ENCODE results near the gene SPTBN1.

Gene SPTBN1

GRCh38 chr2:54558188-54559005, 102.3 kb downstream of the SPTBN1 start:
- H3K27ac ChIP-seq (ENCODE audit: low read depth, low read length): peak overlapping the region; percentile 48
- H3K27me3 ChIP-seq (ENCODE audit: control insufficient read depth, insufficient read depth, low read length): no peaks in the 10 kb centered on the region
- peak overlapping the region; percentile 85 for H3K4me3 ChIP-seq (ENCODE audit: low read length)
- H3K9ac ChIP-seq (ENCODE audit: low read length): peak overlapping the region; percentile 25
- H3K4me1 ChIP-seq (ENCODE audit: control insufficient read depth, insufficient read depth, low read length): no peaks in the 10 kb centered on the region
- H3K36me3 ChIP-seq (ENCODE audit: control insufficient read depth, insufficient read depth, low read length): no peaks in the 10 kb centered on the region

DNA sequence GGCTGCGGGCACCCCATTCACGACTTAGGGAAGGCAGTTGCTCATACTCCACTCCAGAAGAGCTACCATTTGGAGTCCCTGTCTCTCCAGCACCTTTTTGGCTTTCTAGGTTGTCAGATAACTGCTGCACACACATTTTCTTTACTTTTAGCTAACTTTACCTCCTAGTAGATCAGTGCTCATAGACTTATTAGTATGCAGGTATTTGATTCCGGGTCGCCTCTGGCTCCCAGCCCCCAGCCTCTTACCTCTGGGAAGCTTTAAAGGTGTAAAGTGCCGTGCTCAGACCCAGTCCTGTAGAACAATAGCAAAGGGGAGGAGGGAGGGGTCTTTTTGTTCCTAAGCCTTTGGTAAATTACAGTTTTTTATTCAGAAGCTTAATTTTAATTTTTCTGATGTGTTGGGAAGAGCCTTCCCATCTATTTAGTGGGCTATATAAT, 102.9 kb downstream of the SPTBN1 start:
- Histone ChIP-seq H3K27me3 (ENCODE audit: control insufficient read depth, insufficient read depth, low read length) (no peaks in the 10 kb centered on the region), H3K9ac (ENCODE audit: low read length) (peak overlapping the region; percentile 25), H3K4me1 (ENCODE audit: control insufficient read depth, insufficient read depth, low read length) (no peaks in the 10 kb centered on the region), H3K4me3 (ENCODE audit: low read length) (peak overlapping the region; percentile 85), H3K36me3 (ENCODE audit: control insufficient read depth, insufficient read depth, low read length) (no peaks in the 10 kb centered on the region), H3K27ac (ENCODE audit: low read depth, low read length) (peak overlapping the region; percentile 3)

GRCh38 chr2:54559593-54560145, 103.5 kb downstream of the SPTBN1 start:
- Histone ChIP-seq H3K4me3 (ENCODE audit: low read length) (peak overlapping the region; percentile 85), H3K36me3 (ENCODE audit: control insufficient read depth, insufficient read depth, low read length) (no peaks in the 10 kb centered on the region), H3K4me1 (ENCODE audit: control insufficient read depth, insufficient read depth, low read length) (no peaks in the 10 kb centered on the region), H3K27ac (ENCODE audit: low read depth, low read length) (peak overlapping the region; percentile 46), H3K9ac (ENCODE audit: low read length) (peak overlapping the region; percentile 19), H3K27me3 (ENCODE audit: control insufficient read depth, insufficient read depth, low read length) (no peaks in the 10 kb centered on the region)

DNA sequence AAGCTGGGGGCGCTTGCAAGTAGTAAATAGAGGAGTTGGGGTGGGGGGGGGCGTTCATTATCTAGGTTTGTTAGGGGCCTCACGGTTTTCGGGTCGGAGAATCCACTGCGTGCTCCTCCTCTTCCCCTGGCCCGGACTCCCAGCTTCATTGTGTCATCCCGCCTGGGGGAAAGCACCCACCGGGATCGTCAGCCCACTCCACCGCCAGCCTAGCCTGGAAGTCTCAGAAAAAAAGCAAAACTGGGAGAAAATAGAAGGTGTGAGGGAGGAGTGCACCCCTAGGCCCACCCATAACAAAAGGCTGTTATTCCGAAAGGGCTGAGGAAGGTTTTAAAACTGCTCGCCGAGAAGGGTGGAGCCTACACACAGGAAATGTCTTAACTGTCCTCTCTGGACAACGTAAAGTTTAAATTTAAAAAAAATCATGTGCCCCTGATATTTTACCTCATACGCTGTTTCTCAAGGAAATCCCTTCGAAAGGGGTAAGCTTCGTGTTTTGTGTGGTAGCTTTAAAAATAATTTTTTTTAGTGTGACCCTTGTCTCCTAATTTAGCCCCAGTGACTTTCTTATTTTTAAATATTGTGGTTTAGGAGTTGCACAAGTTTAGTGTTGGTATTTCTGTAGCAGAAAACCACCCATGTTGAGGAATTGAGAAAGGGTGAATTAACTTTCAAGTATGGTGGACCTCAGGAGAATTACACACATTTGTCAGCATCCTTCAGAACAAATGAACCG, 104.2 kb downstream of the SPTBN1 start:
- Histone ChIP-seq H3K36me3 (ENCODE audit: control insufficient read depth, insufficient read depth, low read length) (no peaks in the 10 kb centered on the region), H3K4me1 (ENCODE audit: control insufficient read depth, insufficient read depth, low read length) (no peaks in the 10 kb centered on the region), H3K4me3 (ENCODE audit: low read length) (peak overlapping the region; percentile 85), H3K27ac (ENCODE audit: low read depth, low read length) (peak overlapping the region; percentile 46), H3K9ac (ENCODE audit: low read length) (peak overlapping the region; percentile 19), H3K27me3 (ENCODE audit: control insufficient read depth, insufficient read depth, low read length) (no peaks in the 10 kb centered on the region)

DNA sequence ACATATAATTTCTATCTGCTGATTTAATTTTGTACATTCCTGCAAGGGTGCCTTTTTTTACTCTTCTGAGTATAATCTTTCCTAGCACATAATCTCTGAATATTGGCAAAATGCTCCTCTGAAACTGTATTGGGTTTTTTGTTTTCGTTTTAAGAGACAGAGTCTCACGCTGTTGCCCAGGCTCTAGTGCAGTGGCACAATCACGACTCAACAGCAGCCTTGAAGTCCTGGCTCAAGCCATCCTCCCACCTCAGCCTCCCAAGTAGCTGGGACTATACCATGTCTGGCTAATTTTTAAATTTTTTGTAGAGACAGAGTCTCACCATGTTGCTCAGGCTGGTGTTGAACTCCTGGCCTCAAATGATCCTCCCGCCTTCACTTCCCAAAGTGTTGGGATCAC, 104.9 kb downstream of the SPTBN1 start:
- no peaks in the 10 kb centered on the region for H3K4me1 ChIP-seq (ENCODE audit: control insufficient read depth, insufficient read depth, low read length)
- peak overlapping the region; percentile 85 for H3K4me3 ChIP-seq (ENCODE audit: low read length)
- H3K9ac ChIP-seq (ENCODE audit: low read length): no peak overlapping the region

DNA sequence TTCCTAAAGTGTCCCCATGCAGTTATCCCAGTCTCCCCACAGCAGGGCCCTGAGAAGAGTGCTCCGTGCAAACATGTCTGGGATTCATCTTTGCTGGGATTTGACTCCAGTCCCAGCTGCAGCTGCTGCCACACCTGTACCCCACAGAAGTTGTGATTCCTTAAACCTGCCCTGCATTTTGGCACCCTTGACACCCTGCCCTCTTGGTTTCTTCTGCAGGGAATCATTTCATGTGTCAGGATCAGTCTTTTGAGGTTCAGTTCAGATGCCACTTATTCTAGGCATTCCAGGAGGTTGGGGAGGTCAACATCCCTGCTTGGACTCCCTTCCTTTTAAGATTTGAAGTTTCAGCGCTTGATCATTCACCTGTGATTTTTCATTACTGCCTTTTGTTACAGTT, 108.3 kb downstream of the SPTBN1 start:
- Histone ChIP-seq H3K4me3 (ENCODE audit: low read length) (no peak overlapping the region), H3K27me3 (ENCODE audit: control insufficient read depth, insufficient read depth, low read length) (no peaks in the 10 kb centered on the region), H3K9ac (ENCODE audit: low read length) (no peak overlapping the region), H3K36me3 (ENCODE audit: control insufficient read depth, insufficient read depth, low read length) (no peaks in the 10 kb centered on the region), H3K4me1 (ENCODE audit: control insufficient read depth, insufficient read depth, low read length) (peaks cover 5% of the 10 kb centered on the region), H3K27ac (ENCODE audit: low read depth, low read length) (no peak overlapping the region)

More for the DNA sequence above, 104.9 kb downstream of the SPTBN1 start:
- H3K36me3 ChIP-seq (ENCODE audit: control insufficient read depth, insufficient read depth, low read length): no peaks in the 10 kb centered on the region
- H3K27me3 ChIP-seq (ENCODE audit: control insufficient read depth, insufficient read depth, low read length): no peaks in the 10 kb centered on the region
- H3K27ac ChIP-seq (ENCODE audit: low read depth, low read length): no peak overlapping the region

- peaks cover 13% of the 10 kb centered on the region for H3K4me1 ChIP-seq (ENCODE audit: control insufficient read depth, insufficient read depth, low read length)
- H3K4me3 ChIP-seq (ENCODE audit: low read length): no peak overlapping the region
- H3K36me3 ChIP-seq (ENCODE audit: control insufficient read depth, insufficient read depth, low read length): no peaks in the 10 kb centered on the region
- no peaks in the 10 kb centered on the region for H3K27me3 ChIP-seq (ENCODE audit: control insufficient read depth, insufficient read depth, low read length)
- H3K9ac ChIP-seq (ENCODE audit: low read length): no peak overlapping the region
- H3K27ac ChIP-seq (ENCODE audit: low read depth, low read length): no peak overlapping the region
Measured at GRCh38 chr2:54565551-54565950, 109.4 kb downstream of the SPTBN1 start.

GRCh38 chr2:54566896-54567295, 110.8 kb downstream of the SPTBN1 start:
- Histone ChIP-seq H3K9ac (ENCODE audit: low read length) (no peak overlapping the region), H3K27ac (ENCODE audit: low read depth, low read length) (no peak overlapping the region), H3K36me3 (ENCODE audit: control insufficient read depth, insufficient read depth, low read length) (no peaks in the 10 kb centered on the region), H3K27me3 (ENCODE audit: control insufficient read depth, insufficient read depth, low read length) (no peaks in the 10 kb centered on the region), H3K4me1 (ENCODE audit: control insufficient read depth, insufficient read depth, low read length) (peaks cover 23% of the 10 kb centered on the region), H3K4me3 (ENCODE audit: low read length) (no peak overlapping the region)

GRCh38 chr2:54568876-54569321, 112.8 kb downstream of the SPTBN1 start:
- Histone ChIP-seq H3K9ac (ENCODE audit: low read length) (no peak overlapping the region), H3K36me3 (ENCODE audit: control insufficient read depth, insufficient read depth, low read length) (no peaks in the 10 kb centered on the region), H3K4me1 (ENCODE audit: control insufficient read depth, insufficient read depth, low read length) (peaks cover 33% of the 10 kb centered on the region), H3K27ac (ENCODE audit: low read depth, low read length) (no peak overlapping the region), H3K27me3 (ENCODE audit: control insufficient read depth, insufficient read depth, low read length) (no peaks in the 10 kb centered on the region), H3K4me3 (ENCODE audit: low read length) (peak overlapping the region; percentile 34)

- Histone ChIP-seq H3K4me3 (ENCODE audit: low read length) (peak overlapping the region; percentile 17), H3K9ac (ENCODE audit: low read length) (no peak overlapping the region), H3K36me3 (ENCODE audit: control insufficient read depth, insufficient read depth, low read length) (no peaks in the 10 kb centered on the region), H3K27me3 (ENCODE audit: control insufficient read depth, insufficient read depth, low read length) (no peaks in the 10 kb centered on the region), H3K4me1 (ENCODE audit: control insufficient read depth, insufficient read depth, low read length) (peaks cover 33% of the 10 kb centered on the region), H3K27ac (ENCODE audit: low read depth, low read length) (no peak overlapping the region)
Measured at GRCh38 chr2:54569745-54570301, 113.7 kb downstream of the SPTBN1 start.

DNA sequence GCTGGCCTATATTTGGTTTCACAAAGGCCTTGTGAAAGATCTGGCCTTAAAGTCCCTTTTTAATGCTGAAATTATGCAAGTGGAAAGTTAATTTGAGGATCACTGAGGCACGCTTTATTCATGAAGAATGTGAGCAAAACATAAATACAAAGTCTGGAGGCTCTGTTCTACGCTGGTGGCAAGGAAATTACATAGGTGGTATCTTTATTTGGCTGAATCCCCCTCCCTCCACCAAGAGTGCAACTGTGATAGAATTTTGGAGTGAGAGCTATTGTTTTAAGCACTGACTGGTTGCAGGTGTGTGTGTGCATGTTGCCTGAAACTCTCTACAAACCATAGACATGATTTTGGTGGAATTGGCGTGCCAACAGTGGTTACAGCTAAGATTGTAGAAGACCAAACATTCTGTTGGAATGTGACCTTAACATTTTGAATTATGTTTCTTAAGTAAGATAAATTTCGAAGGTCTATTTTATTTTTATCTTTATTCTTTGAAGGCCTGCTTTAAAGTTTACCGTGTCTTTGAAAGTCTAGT, 114.3 kb downstream of the SPTBN1 start:
- Histone ChIP-seq H3K4me3 (ENCODE audit: low read length) (peak overlapping the region; percentile 2), H3K4me1 (ENCODE audit: control insufficient read depth, insufficient read depth, low read length) (peaks cover 33% of the 10 kb centered on the region), H3K27me3 (ENCODE audit: control insufficient read depth, insufficient read depth, low read length) (no peaks in the 10 kb centered on the region), H3K9ac (ENCODE audit: low read length) (no peak overlapping the region), H3K36me3 (ENCODE audit: control insufficient read depth, insufficient read depth, low read length) (no peaks in the 10 kb centered on the region), H3K27ac (ENCODE audit: low read depth, low read length) (peak overlapping the region; percentile 14)

Data from rectal smooth muscle tissue (tissue), 1 donor.